Cerebellar cortex (tissue), 1 donor: Measurements from ENCODE around the gene KMT2D.

Source experiments
- DNase-seq: peaks from one replicate; pipeline ENCODE4 v3.0.0-alpha.2; 2015; ENCODE audit warnings: low spot score

KMT2D gene

GRCh38 chr12:49036029-49036428 is 24.6 kb downstream of the KMT2D start:
- no peak for DNase-seq

- no peak for DNase-seq
These were observed 26.3 kb downstream of the KMT2D start for GRCh38 chr12:49034286-49034622.

GRCh38 chr12:49033611-49034285 is 26.8 kb downstream of the KMT2D start:
- DNase-seq, result no peak

- no peak for DNase-seq
These were observed 27.7 kb downstream of the KMT2D start for GRCh38 chr12:49032679-49033447.

GRCh38 chr12:49032276-49032675 is 28.3 kb downstream of the KMT2D start:
- DNase-seq, result no peak

- DNase-seq, result no peak
These were observed 28.9 kb downstream of the KMT2D start for GRCh38 chr12:49031573-49032161.

GRCh38 chr12:49030714-49031572 is 29.7 kb downstream of the KMT2D start:
- DNase-seq, result no peak

- DNase-seq, result no peak
These were observed 30.5 kb downstream of the KMT2D start for GRCh38 chr12:49030119-49030518.

GRCh38 chr12:49028666-49029275 is 31.8 kb downstream of the KMT2D start:
- DNase-seq, result no peak

- DNase-seq, result no peak
These were observed 32.6 kb downstream of the KMT2D start for GRCh38 chr12:49027846-49028555.

- no peak for DNase-seq
These were observed 33.7 kb downstream of the KMT2D start for GRCh38 chr12:49026678-49027480.

GRCh38 chr12:49026101-49026500 is 34.5 kb downstream of the KMT2D start:
- DNase-seq, result no peak

GRCh38 chr12:49025463-49025862 is 35.1 kb downstream of the KMT2D start:
- no peak for DNase-seq

- DNase-seq, result no peak
These were observed 36.1 kb downstream of the KMT2D start for GRCh38 chr12:49024543-49024942.

- DNase-seq, result no peak
These were observed 36.8 kb downstream of the KMT2D start for GRCh38 chr12:49023812-49024211.

GRCh38 chr12:49022558-49023178 is 37.9 kb downstream of the KMT2D start:
- DNase-seq, result peak; percentile 12

GRCh38 chr12:49021292-49021915 is 39.2 kb downstream of the KMT2D start:
- DNase-seq, result no peak

- no peak for DNase-seq
These were observed 40.2 kb downstream of the KMT2D start for GRCh38 chr12:49020441-49020840.
